MM.1S (cell line): ENCODE results near the gene NFYB.

ENCODE experiments used
- EZH2 ChIP-seq: fragments of 300-600 bp; sonication (generic); optimal IDR thresholded peaks from 2 replicates; pipeline ENCODE3; 2017; ENCODE audit warnings: low read depth, mild to moderate bottlenecking, antibody characterized with exemption, low read length, mixed read lengths
- TF ChIP-seq, protein P1 (sequence below): fragments of 300-600 bp; sonication (generic); IDR thresholded peaks from 2 replicates; pipeline ENCODE4 v1.5.1; 2016; ENCODE audit warnings: antibody characterized with exemption, low read length, mixed read lengths

- TF ChIP-seq, protein P1, sequence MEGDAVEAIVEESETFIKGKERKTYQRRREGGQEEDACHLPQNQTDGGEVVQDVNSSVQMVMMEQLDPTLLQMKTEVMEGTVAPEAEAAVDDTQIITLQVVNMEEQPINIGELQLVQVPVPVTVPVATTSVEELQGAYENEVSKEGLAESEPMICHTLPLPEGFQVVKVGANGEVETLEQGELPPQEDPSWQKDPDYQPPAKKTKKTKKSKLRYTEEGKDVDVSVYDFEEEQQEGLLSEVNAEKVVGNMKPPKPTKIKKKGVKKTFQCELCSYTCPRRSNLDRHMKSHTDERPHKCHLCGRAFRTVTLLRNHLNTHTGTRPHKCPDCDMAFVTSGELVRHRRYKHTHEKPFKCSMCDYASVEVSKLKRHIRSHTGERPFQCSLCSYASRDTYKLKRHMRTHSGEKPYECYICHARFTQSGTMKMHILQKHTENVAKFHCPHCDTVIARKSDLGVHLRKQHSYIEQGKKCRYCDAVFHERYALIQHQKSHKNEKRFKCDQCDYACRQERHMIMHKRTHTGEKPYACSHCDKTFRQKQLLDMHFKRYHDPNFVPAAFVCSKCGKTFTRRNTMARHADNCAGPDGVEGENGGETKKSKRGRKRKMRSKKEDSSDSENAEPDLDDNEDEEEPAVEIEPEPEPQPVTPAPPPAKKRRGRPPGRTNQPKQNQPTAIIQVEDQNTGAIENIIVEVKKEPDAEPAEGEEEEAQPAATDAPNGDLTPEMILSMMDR, result no peak
- no peak for TF ChIP-seq EZH2
These were observed 42.7 kb downstream of the NFYB start for GRCh38 chr12:104095289-104095688.
